ENCODE data around the gene FMN2. TPM values are rescaled to one million over a fixed set of nuclear protein-coding genes. Genes with fewer than 3 reads are reported as not detected.

Gene FMN2
- total RNA-seq, 1 donor from 2014 or later = 1.7 TPM

- Histone ChIP-seq H3K27me3 (no peaks in the 10 kb centered on the region), H3F3A (ENCODE audit: low read depth) (no peaks in the 10 kb centered on the region), H3K4me1 (no peaks in the 10 kb centered on the region), H2AFZ (replicated peaks) (no peak overlapping the region), H3K4me3 (no peak overlapping the region), H3K4me2 (no peak overlapping the region), H3K9ac (no peak overlapping the region), H4K20me1 (ENCODE audit: low read depth) (no peaks in the 10 kb centered on the region), H3K79me2 (ENCODE audit: low read depth) (no peaks in the 10 kb centered on the region), H3K27ac (no peak overlapping the region), H3K9me3 (ENCODE audit: low read depth) (no peaks in the 10 kb centered on the region), H3K36me3 (no peaks in the 10 kb centered on the region)
- Mint-ChIP-seq H3K27me3 (ENCODE audit: insufficient read depth, low read depth) (no peaks in the 10 kb centered on the region), H3K9me3 (peaks cover 2% of the 10 kb centered on the region), H3K4me1 (peaks cover 6% of the 10 kb centered on the region), H3K27ac (peak overlapping the region; percentile 34), H3K36me3 (peaks cover 11% of the 10 kb centered on the region), H3K4me3 (no peak overlapping the region)
- TF ChIP-seq CTCF (IDR thresholded peaks at IDR 0.05) (no peak), EZH2phosphoT487 (IDR thresholded peaks at IDR 0.05) (no peak), EZH2 (IDR thresholded peaks at IDR 0.05) (no peak)
- DNase-seq (ENCODE audit: low spot score) = no peak
Measured at GRCh38 chr1:240107058-240107684, 15.5 kb downstream of the FMN2 start.

GRCh38 chr1:240109130-240109529 lies 17.4 kb downstream of the FMN2 start:
- no peaks in the 10 kb centered on the region for H3K27me3 Mint-ChIP-seq (ENCODE audit: insufficient read depth, low read depth)
- H2AFZ ChIP-seq (replicated peaks) = no peak overlapping the region
- no peak overlapping the region for H3K27ac Mint-ChIP-seq
- no peak overlapping the region for H3K9ac ChIP-seq
- H3K9me3 ChIP-seq (ENCODE audit: low read depth) = no peaks in the 10 kb centered on the region
- no peak overlapping the region for H3K4me2 ChIP-seq
- no peak for DNase-seq (ENCODE audit: low spot score)
- peaks cover 3% of the 10 kb centered on the region for H3K36me3 Mint-ChIP-seq
- H3K27me3 ChIP-seq = no peaks in the 10 kb centered on the region
- H3K27ac ChIP-seq = no peak overlapping the region
- peaks cover 6% of the 10 kb centered on the region for H3F3A ChIP-seq (ENCODE audit: low read depth)
- H3K79me2 ChIP-seq (ENCODE audit: low read depth) = no peaks in the 10 kb centered on the region
- H3K9me3 Mint-ChIP-seq = no peaks in the 10 kb centered on the region
- H3K4me1 ChIP-seq = peaks cover 2% of the 10 kb centered on the region
- TF ChIP-seq EZH2 (IDR thresholded peaks at IDR 0.05) (no peak), CTCF (IDR thresholded peaks at IDR 0.05) (no peak), EZH2phosphoT487 (IDR thresholded peaks at IDR 0.05) (no peak)
- H3K4me1 Mint-ChIP-seq = peaks cover 19% of the 10 kb centered on the region
- no peaks in the 10 kb centered on the region for H3K36me3 ChIP-seq
- H3K4me3 ChIP-seq = no peak overlapping the region
- H4K20me1 ChIP-seq (ENCODE audit: low read depth) = no peaks in the 10 kb centered on the region
- no peak overlapping the region for H3K4me3 Mint-ChIP-seq

DNA sequence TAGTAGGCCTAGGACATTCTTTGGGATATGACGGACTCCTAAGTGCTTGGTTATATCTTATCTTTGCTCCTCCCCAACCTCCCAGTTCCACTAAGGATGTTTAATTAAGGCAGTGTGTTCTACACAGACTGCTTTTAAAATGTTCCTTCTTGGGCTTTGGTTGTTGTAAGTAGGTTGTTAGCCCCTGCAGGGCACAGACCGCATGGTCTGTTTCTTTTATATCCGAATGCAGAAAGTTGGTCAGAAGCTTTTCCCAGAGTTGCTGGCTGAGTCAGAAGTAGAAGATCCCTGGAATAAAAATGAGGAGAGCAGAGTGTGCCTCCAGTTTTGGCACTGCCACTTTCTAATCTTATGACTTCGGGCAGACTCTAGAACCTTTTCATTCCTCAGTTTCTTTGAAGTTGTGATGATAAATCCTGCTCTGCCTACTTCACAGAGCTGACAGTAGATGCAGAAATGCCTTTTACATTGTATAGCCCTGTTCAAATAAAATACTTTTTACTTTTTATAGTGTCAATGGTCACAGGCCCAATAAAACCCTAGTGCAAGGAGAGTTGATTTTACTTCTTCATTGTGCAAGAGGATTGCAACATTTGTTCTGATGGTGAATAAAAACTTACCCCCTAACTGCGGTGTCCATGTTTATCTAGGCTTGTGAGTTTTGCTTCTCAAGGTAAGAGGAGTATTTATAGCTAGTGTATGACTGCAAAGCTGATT lies 18.4 kb downstream of the FMN2 start:
- TF ChIP-seq CTCF (IDR thresholded peaks at IDR 0.05) (no peak), EZH2phosphoT487 (IDR thresholded peaks at IDR 0.05) (no peak), EZH2 (IDR thresholded peaks at IDR 0.05) (no peak)
- H3K79me2 ChIP-seq (ENCODE audit: low read depth) = no peaks in the 10 kb centered on the region
- no peak overlapping the region for H3K27ac Mint-ChIP-seq
- DNase-seq (ENCODE audit: low spot score) = no peak
- no peaks in the 10 kb centered on the region for H3K36me3 ChIP-seq
- H3K27me3 Mint-ChIP-seq (ENCODE audit: insufficient read depth, low read depth) = no peaks in the 10 kb centered on the region
- H3K4me1 Mint-ChIP-seq = peaks cover 22% of the 10 kb centered on the region
- H2AFZ ChIP-seq (replicated peaks) = no peak overlapping the region
- no peaks in the 10 kb centered on the region for H3K9me3 ChIP-seq (ENCODE audit: low read depth)
- H3K9ac ChIP-seq = no peak overlapping the region
- H3K4me1 ChIP-seq = peaks cover 4% of the 10 kb centered on the region
- peaks cover 6% of the 10 kb centered on the region for H3F3A ChIP-seq (ENCODE audit: low read depth)
- no peaks in the 10 kb centered on the region for H3K36me3 Mint-ChIP-seq
- no peak overlapping the region for H3K4me3 Mint-ChIP-seq
- no peak overlapping the region for H3K4me3 ChIP-seq
- H3K27ac ChIP-seq = no peak overlapping the region
- no peaks in the 10 kb centered on the region for H3K27me3 ChIP-seq
- no peaks in the 10 kb centered on the region for H4K20me1 ChIP-seq (ENCODE audit: low read depth)
- H3K9me3 Mint-ChIP-seq = no peaks in the 10 kb centered on the region
- H3K4me2 ChIP-seq = no peak overlapping the region
